ENCODE results near the gene OR56A3.

OR56A3 gene

GRCh38 chr11:5983443-5983842, 41.4 kb downstream of the OR56A3 start:
- no peak for DNase-seq

- no peak for DNase-seq
Measured at GRCh38 chr11:5986885-5987284, 44.8 kb downstream of the OR56A3 start, which contains the start of gene OR52L1. OR52L1 (minus strand) TSS chr11:5986985; CDS start chr11:5986930, 55 bp downstream.

GRCh38 chr11:5989203-5989602, 47.2 kb downstream of the OR56A3 start:
- no peak for DNase-seq

DNA sequence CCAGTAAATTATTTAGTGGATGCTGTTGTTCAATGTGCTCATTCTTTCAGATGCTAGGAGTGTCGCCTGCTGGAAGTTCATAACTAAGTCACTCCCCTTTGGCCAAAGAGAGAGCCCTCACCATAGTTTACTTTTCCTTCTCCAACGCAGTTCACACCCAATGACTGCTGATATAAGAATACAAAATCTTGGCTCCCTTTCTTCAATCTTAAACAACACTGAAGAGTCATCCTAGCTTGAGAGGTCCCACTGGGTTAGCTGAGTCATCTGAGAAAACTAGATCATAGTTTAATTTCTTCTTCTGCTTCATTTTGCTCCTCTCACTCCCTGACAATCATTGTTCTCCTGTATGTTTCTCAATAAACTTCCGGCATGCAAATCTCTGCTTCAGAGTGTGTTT, 50.1 kb downstream of the OR56A3 start:
- DNase-seq: no peak

DNA sequence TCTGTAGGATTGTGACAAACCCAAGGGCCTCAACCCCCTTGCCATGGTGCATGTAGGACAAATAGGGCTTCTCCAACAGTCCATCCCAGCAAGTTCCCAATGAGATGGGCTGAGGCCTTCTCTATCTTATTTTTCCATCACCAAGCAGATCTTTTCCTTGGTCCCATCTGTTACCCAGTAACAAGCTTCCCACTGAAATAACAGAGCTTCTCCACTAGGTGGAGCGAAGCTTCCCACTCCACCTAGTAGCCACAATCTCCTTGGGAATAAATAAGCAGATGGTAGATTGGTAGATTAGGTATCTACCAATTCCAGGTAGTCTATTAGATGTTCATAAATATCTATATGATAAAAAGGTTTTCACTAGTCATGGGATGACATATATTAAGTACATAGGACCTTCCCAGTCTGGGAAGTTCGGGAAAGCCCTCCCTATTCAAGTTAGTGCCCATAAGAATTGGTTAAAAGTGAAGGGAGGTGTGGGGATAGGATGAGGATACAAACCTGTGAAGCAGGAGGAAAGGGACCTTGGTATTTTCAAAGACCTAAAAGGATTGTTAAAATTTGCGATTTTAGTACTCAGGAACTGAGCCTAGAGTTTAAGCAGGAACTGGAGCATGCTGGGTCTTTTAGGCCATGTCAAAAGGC, 50.7 kb downstream of the OR56A3 start:
- DNase-seq: no peak

- DNase-seq: no peak
Measured at GRCh38 chr11:5994791-5995190, 52.7 kb downstream of the OR56A3 start.

Measured in DMS79 (cell line).